HG03432 (cell line): ENCODE results near the gene TBC1D16.
"Not testable (repeated sequence)": the region's sequence is repeated elsewhere in the genome, so short reads cannot be mapped to it uniquely, and the experiment has no call there.

ENCODE experiments used
- ATAC-seq: cut with Tn5 transposase; IDR thresholded peaks from one replicate; pipeline ENCODE4 v1.9.1; 2021; ENCODE audit warnings: mild to moderate bottlenecking, moderate library complexity; ENCODE audit not compliant: unreplicated experiment

TBC1D16 gene

GRCh38 chr17:79905832-79906231 is 129.8 kb downstream of the TBC1D16 start:
- ATAC-seq: no peak

GRCh38 chr17:79904865-79905264 is 130.8 kb downstream of the TBC1D16 start:
- no peak for ATAC-seq

- no peak for ATAC-seq
Measured at GRCh38 chr17:79902146-79902791, 133.4 kb downstream of the TBC1D16 start.

GRCh38 chr17:79901131-79901530 is 134.5 kb downstream of the TBC1D16 start:
- no peak for ATAC-seq

- no peak for ATAC-seq
Measured at GRCh38 chr17:79899584-79899983, 136.1 kb downstream of the TBC1D16 start.

GRCh38 chr17:79897243-79898063 is 138.2 kb downstream of the TBC1D16 start:
- no peak for ATAC-seq

GRCh38 chr17:79893457-79893856 is 142.2 kb downstream of the TBC1D16 start:
- not testable (repeated sequence) for ATAC-seq

GRCh38 chr17:79892457-79893241 is 143.0 kb downstream of the TBC1D16 start:
- ATAC-seq: no peak

- no peak for ATAC-seq
Measured at GRCh38 chr17:79891113-79891730, 144.4 kb downstream of the TBC1D16 start.

GRCh38 chr17:79890706-79891105 is 145.0 kb downstream of the TBC1D16 start:
- no peak for ATAC-seq

GRCh38 chr17:79888811-79889634 is 146.6 kb downstream of the TBC1D16 start:
- no peak for ATAC-seq

- ATAC-seq: no peak
Measured at GRCh38 chr17:79888009-79888540, 147.6 kb downstream of the TBC1D16 start.

GRCh38 chr17:79887451-79887991 is 148.2 kb downstream of the TBC1D16 start:
- no peak for ATAC-seq

- no peak for ATAC-seq
Measured at GRCh38 chr17:79883202-79883601, 152.5 kb downstream of the TBC1D16 start.
